LNCAP (cell line): ENCODE results near the gene CTCF.

Experiments used
- TF ChIP-seq, protein P1 (sequence below): fragments of 450-650 bp; IDR thresholded peaks from 2 replicates; pipeline ENCODE4 v1.5.1; 2017; ENCODE audit warnings: mild to moderate bottlenecking

Gene CTCF

DNA sequence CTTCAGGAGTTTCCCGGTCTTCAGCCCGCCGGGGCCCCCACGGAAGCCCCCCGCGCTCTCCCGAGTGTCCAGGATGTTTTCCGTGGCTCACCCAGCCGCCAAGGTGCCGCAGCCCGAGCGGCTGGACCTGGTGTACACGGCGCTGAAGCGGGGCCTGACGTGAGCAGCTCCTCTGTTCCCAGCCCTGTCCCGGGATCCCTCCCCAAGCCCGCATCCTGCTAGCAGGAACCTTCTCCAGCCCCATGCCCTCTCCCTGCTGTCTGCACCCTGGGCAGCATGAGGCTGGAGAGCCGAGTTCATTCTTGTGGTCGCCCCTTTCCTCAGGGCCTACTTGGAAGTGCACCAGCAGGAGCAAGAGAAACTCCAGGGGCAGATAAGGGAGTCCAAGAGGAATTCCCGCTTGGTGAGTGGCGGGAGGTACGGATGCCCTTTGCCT is 23.6 kb upstream of the CTCF start:
- TF ChIP-seq, protein P1, sequence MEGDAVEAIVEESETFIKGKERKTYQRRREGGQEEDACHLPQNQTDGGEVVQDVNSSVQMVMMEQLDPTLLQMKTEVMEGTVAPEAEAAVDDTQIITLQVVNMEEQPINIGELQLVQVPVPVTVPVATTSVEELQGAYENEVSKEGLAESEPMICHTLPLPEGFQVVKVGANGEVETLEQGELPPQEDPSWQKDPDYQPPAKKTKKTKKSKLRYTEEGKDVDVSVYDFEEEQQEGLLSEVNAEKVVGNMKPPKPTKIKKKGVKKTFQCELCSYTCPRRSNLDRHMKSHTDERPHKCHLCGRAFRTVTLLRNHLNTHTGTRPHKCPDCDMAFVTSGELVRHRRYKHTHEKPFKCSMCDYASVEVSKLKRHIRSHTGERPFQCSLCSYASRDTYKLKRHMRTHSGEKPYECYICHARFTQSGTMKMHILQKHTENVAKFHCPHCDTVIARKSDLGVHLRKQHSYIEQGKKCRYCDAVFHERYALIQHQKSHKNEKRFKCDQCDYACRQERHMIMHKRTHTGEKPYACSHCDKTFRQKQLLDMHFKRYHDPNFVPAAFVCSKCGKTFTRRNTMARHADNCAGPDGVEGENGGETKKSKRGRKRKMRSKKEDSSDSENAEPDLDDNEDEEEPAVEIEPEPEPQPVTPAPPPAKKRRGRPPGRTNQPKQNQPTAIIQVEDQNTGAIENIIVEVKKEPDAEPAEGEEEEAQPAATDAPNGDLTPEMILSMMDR = no peak

- TF ChIP-seq, protein P1 = no peak
Measured at GRCh38 chr16:67539271-67539670, 23.1 kb upstream of the CTCF start.

- TF ChIP-seq, protein P1 = no peak
Measured at GRCh38 chr16:67539691-67540635, 22.4 kb upstream of the CTCF start.

DNA sequence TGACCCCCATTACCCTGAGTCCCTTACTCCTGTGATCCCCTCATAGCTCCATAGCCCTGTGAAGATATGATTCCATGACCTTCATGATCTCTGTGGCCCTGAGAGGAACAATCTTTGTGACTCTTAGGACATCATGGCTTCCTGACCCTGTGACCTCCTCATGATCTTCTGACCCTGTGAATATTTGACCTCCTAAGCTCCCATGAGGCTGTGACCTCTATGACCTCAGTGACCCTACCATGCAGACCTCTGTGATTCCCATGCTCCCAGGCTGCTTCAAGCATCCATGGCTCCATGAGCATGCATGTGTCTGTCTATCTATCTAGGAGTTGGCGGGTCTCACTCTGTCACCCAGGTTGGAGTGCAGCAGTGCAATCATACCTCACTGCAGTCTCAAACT is 21.6 kb upstream of the CTCF start:
- TF ChIP-seq, protein P1 = no peak

- TF ChIP-seq, protein P1 = no peak
Measured at GRCh38 chr16:67541391-67542263, 20.7 kb upstream of the CTCF start.

GRCh38 chr16:67542464-67542863 is 19.9 kb upstream of the CTCF start:
- TF ChIP-seq, protein P1 = no peak

DNA sequence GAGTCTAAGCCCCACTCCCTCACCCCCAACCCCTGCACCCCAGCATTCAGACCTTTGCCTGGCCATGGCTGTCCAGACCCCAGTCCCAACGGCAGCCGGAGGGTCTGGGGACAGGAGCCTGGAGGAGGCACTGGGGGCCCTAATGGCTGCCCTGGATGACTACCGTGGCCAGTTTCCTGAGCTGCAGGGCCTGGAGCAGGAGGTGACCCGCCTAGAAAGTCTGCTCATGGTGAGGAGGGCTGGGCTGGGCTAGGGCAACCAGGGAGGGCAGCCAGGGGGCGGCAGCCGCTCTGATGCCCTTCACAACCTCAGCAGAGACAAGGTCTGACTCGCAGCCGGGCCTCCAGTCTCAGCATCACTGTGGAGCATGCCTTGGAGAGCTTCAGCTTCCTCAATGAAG is 19.3 kb upstream of the CTCF start:
- TF ChIP-seq, protein P1 = no peak
